NB4 (cell line): ENCODE data around the gene MAP1B.

Source experiments
- DNase-seq: peaks from one replicate; pipeline ENCODE4 v3.0.0; 2010; ENCODE audit warnings: low read depth
- H3K4me3 ChIP-seq: one replicate; pipeline ENCODE4 v1.5.1; 2011; ENCODE audit warnings: mild to moderate bottlenecking, low read depth, low read length, moderate library complexity
- CTCF ChIP-seq: IDR thresholded peaks from one replicate; pipeline ENCODE4 v1.5.1; 2012; ENCODE audit warnings: low read depth, low read length
- MAX ChIP-seq: IDR thresholded peaks from 2 replicates; pipeline ENCODE4 v1.6.1; 2011; ENCODE audit warnings: low read depth, low read length
- MYC ChIP-seq: IDR thresholded peaks from 2 replicates; pipeline ENCODE4 v1.6.1; 2011; ENCODE audit warnings: low read depth, low read length
- POLR2A ChIP-seq: IDR thresholded peaks from 2 replicates; pipeline ENCODE4 v1.6.1; 2011; ENCODE audit warnings: mild to moderate bottlenecking; ENCODE audit not compliant: insufficient read length; ENCODE audit errors: extremely low read depth

MAP1B gene

GRCh38 chr5:72149742-72150141 lies 42.5 kb downstream of the MAP1B start:
- no peak for TF ChIP-seq MAX
- TF ChIP-seq MYC, result no peak
- no peak for TF ChIP-seq POLR2A
- TF ChIP-seq CTCF, result no peak
- H3K4me3 ChIP-seq, result no peak overlapping the region
- no peak for DNase-seq

GRCh38 chr5:72151169-72151568 lies 43.9 kb downstream of the MAP1B start:
- no peak overlapping the region for H3K4me3 ChIP-seq
- TF ChIP-seq MAX (no peak), CTCF (no peak), MYC (no peak), POLR2A (no peak)
- DNase-seq, result no peak

GRCh38 chr5:72151646-72152045 lies 44.4 kb downstream of the MAP1B start:
- no peak overlapping the region for H3K4me3 ChIP-seq
- no peak for DNase-seq
- TF ChIP-seq MAX, result no peak
- no peak for TF ChIP-seq POLR2A
- no peak for TF ChIP-seq CTCF
- TF ChIP-seq MYC, result no peak

- no peak overlapping the region for H3K4me3 ChIP-seq
- no peak for TF ChIP-seq MAX
- no peak for TF ChIP-seq CTCF
- no peak for TF ChIP-seq MYC
- TF ChIP-seq POLR2A, result no peak
- DNase-seq, result no peak
Measured at GRCh38 chr5:72152545-72152944, 45.3 kb downstream of the MAP1B start.

- no peak overlapping the region for H3K4me3 ChIP-seq
- DNase-seq, result no peak
- TF ChIP-seq CTCF, result no peak
- no peak for TF ChIP-seq POLR2A
Measured at GRCh38 chr5:72153551-72153950, 46.3 kb downstream of the MAP1B start.

GRCh38 chr5:72154076-72154756 lies 46.9 kb downstream of the MAP1B start:
- H3K4me3 ChIP-seq, result no peak overlapping the region
- no peak for DNase-seq
- TF ChIP-seq POLR2A (no peak), MAX (no peak), MYC (no peak), CTCF (no peak)
